DMS79 treated with DMSO at 0.1 percent for 48 hours (cell line): ENCODE data around the gene DDX51.

ENCODE experiments used
- DNase-seq: peaks from one replicate; lab custom pipeline; 2025; lab: John Stamatoyannopoulos, UW

Gene DDX51, protein sequence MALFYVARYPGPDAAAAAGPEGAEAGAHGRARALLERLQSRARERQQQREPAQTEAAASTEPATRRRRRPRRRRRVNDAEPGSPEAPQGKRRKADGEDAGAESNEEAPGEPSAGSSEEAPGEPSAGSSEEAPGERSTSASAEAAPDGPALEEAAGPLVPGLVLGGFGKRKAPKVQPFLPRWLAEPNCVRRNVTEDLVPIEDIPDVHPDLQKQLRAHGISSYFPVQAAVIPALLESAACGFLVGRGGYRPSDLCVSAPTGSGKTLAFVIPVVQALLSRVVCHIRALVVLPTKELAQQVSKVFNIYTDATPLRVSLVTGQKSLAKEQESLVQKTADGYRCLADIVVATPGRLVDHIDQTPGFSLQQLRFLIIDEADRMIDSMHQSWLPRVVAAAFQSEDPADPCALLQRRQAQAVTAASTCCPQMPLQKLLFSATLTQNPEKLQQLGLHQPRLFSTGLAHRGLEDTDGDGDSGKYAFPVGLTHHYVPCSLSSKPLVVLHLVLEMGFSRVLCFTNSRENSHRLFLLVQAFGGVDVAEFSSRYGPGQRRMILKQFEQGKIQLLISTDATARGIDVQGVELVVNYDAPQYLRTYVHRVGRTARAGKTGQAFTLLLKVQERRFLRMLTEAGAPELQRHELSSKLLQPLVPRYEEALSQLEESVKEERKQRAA

DNA sequence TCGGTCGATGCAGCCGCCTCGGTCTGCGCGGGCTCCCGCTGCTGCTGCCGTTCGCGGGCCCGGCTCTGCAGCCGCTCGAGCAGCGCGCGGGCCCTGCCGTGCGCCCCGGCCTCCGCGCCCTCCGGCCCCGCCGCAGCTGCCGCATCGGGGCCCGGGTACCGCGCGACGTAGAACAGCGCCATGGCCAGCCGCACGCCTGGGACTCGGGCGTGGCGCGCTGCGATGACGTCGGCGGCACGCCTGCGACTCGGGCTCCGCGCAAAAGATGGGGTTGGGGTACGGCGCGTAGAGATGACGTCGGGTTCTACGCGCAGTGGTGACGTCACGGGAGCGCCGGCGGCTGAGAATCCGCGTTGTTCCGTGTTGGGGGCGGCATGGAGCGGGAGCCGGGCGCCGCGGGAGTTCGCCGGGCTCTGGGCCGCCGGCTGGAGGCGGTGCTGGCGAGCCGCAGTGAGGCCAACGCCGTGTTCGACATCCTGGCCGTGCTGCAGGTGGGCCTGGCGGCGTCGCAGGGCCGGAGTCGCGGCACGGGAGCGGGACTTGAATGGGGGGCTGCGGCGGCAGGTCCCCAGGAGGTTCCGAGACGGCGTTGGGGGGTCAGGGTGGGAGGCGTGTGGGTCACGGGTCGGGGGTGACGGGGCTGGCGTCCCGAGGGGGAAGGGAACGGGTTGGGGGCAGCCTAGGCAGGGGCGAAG, at the start of gene DDX51, which contains the start of gene NOC4L:
Gene DDX51, minus strand, starts transcription at position 205 of the 695 bp plus-strand sequence. Its CDS starts 23 bp downstream, at position 182.
Gene NOC4L, plus strand, starts transcription at position 343 of the 695 bp plus-strand sequence. Its CDS starts 32 bp downstream, at position 375.
- peak; percentile 84 for DNase-seq

DNA sequence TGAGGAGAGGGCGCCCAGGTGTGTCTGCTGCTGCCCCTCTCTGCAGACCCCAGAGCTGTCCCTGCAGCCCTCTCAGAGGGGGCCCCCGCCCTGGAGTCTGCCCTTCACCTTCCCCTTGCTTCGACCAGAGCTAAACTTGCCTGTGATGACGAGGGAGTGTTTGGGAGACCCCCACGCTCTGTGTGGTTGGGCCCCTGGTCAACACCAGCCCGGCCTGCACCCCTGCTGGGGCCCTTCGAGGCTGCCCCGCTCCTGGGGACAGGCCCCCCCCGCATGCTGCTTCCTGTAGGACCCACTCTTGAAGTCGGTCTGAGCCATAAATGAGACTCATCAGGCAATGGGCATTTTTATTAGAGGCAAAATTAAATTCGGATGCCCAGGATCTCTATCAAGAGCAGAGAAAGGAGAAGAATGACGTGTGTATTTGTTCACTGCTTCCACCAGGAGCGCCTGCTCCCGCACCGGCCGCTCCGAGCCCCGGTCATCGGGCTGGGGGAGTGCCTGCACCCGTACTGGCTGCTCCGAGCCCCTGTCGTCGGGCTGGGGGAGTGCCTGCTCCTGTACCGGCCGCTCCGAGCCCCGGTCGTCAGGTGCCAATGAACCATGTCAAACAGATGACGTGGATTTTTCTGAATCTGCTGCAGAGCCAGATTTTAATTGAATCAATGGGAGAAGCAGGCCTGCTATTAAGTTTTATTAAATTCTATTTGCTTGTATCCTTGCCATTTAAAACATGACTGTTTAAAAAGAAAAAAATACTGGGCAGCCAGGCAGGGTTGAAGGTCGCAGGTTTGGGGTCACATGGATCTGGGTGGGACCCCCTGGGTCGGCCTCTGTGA, 47.8 kb upstream of the DDX51 start:
- no peak for DNase-seq

DNA sequence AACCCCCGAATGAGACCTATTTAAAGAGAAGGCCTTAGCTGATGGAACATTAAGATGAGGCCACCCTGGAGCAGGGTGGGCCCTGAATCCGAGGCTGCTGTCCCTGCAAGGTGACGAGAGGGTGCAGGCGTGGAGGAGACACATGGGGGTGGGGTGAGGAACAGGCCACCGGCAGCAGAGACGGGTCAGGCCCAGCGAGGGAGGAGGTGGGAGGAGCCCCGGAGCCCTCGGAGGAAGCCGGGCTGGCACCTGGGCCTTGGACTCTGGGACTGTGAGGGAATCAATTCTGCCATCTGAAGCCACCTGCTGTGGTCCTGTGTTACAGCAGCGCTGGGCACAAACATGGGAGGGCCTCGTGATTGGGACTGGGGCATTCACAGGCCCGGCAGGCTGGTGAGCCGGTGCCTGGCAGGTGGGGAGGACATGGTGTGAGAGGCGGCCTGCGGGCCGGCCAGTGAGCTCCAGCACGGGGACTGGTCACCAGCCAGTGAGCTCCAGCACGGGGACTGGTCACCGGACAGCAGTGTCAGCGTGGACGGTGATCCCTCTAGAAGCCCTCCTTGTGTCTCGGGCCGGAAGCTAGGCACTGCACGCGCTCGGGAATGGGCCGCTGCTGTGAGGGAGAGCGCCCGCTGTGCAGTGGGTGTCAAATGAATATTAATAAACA, 46.8 kb upstream of the DDX51 start:
- DNase-seq, result no peak

DNA sequence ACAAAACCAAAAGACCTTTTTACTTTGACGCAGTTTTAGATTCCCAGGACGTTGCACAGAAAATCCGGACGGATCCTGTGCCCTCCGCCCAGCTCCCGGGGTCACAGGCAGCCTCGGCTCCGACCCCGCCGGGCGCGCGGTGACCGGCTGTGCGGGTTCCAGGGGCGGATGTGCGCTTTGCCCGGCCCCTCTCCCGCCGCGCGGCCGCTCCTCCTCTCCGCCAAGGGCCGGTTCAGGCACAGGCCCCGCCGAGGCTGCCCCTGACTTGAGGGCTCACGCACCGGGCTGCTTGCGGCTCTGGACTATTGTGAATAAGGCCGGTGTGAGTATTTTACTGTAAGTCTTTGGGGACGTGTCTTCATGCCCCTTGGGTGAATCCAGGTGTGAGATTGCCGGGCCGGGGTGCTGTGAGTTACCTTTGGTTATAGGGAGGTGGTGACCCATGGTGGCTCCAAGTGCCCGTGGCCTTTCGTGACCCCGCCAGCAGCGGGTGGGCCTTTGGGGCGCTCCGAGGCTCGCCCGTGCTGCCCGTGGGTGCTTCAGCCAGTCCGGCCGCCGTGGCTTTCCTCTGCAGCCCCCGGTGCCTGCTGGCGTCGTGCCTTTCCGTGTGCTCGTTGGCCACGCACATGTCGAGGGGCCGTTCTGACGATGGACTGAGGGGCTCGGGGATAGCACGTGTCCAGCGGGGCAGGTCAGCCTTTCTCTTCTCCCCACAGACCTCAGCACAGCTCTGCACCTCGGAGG, 46.1 kb upstream of the DDX51 start:
- DNase-seq, result no peak

DNA sequence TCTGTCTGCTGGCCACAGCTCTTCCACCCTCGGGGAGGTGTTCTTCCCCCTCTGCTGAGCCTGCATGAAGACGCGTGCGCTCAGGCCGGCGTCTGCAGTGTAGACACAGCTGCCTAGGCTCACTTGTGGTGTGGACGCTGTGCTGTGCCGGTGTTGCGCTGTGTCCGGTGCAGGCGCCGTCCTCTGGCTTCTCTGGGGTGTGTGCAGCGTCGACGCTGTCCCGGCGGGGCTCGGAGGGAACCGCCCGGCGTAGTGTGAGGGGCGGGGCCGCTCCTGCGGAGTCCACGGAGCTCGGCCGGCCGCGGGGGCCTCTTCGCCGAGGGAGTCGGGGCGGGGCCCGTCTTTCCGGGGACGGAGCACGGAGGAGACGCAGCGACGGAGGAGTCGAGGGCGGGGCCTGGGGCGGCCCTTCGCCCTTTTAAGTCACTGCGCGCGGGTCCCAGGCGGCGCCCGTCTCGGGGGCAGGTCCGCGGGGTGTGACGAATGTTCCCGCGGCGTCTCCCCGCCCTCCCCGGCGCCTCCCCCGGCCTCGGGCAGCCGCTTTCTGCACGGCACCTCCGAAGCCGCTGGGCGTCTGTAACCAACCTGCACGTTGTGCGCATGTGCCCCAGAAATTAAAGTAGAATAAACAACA, 45.4 kb upstream of the DDX51 start:
- DNase-seq, result peak; percentile 78

DNA sequence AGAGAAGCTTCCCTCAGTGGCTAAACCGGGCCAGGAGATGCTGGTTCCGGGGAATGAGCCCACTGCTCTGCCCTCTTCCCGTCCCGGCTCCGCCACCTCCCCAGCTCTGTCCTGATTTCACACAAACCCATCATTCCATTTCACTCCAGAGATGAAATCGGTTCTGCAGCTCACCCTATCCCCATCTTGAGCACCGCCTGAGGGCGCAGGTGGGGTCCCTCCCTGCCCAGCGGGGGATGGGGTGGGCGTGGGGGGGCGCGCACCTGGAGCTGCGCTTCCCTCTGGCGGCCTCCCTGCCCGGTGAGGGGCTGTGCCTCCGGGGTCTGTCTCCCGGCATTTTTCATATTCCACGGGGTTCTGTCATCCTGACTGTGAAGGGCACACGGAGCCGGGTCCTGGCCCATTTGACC, 44.8 kb upstream of the DDX51 start:
- DNase-seq, result no peak

DNA sequence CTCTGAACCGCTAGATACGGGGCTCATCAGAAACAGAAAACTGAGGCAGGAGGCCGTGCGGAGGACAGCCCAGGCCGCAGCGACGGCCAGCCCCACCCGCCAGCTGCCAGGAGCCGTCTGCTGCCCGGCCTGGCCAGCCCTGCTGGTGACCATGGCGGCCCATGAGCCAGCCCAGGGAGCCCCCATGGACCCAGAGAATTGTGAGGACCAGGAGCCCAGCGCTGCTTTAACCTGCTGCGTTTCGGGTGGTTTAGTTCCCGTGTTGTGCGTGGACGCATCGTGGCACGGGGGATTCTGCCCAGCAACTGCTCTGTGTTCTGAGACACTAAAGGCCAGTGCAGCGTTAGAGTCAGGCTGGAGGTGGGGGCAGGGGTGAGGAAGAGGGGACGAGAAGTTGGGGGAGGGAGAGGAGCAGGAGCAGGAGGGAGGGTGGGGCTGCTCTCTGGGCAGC, 44.4 kb upstream of the DDX51 start:
- DNase-seq, result no peak

DNA sequence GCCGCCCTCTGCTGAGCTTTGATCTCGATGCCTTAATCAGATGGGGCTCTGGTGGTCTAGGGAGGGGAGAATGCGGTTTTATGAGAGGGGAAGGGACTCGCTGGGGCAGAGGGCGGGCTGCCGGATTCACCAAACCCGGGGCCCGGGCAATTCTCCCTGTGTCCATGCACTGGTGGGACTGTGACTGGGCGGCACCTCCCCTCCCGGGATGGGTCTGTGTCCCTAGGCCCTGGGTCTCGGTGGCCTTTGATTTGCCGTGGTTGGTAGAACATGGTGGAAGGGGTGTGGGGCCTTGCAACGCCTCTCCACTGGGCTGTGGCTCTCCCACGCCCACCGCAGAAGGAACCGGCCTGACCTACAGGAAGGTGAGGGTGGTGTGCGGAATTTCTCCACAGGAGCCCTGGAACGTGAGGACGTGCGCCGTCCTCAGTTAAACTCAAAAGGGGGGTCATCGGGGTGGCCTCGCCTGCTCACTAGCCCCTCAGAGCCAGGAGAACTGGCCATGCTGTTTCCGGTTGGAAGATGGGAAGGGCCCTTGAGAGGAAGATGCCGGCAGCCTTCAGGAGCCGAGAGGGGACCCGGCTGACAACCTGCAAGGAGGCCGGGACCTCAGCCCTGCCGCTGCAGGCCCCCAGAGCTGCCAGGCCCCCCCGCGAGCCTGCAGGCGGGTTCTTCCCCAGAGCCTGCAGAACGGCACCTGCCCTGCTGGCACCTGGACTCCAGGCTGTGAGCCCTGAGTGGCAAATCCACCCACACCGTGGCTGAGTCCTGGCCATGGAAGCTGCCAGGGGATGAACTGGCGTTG, 43.7 kb upstream of the DDX51 start:
- DNase-seq, result no peak

DNA sequence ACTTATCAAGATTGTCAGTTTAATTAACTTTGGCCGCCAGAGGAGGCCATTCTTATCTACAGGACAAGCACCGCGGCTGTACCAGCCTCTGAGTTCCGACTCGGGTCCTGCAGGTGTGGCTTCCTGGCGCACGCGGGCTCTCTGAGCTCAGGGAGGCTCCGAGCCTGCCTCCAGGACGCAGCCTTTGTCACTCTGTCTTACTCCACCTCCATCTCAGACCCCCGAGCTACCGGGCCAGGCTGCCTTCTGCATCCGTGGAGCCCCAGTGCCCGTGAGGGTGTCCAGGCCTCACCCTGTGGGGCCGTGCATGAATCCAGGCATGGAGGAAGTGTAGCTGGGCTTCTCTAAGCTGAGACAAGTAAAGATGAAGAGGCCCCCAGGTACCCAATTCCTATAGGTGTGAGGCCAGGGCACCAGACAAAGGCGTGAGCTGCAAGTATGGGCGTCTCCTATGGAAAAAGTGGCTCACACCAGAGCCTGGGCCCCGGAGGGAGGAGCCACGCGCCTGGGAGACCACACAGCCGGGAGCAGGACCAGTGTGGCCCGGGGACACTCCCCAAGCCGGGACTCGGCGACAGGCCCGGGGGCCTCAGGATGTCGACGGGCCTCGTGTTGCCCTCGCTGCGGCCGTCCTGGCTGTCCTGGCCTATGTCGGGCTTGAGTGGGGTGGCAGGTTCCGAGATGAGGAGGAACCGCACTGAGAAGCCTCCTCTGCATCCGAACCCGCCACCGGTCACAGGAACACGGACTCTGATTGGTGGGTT, 42.9 kb upstream of the DDX51 start:
- no peak for DNase-seq

DNA sequence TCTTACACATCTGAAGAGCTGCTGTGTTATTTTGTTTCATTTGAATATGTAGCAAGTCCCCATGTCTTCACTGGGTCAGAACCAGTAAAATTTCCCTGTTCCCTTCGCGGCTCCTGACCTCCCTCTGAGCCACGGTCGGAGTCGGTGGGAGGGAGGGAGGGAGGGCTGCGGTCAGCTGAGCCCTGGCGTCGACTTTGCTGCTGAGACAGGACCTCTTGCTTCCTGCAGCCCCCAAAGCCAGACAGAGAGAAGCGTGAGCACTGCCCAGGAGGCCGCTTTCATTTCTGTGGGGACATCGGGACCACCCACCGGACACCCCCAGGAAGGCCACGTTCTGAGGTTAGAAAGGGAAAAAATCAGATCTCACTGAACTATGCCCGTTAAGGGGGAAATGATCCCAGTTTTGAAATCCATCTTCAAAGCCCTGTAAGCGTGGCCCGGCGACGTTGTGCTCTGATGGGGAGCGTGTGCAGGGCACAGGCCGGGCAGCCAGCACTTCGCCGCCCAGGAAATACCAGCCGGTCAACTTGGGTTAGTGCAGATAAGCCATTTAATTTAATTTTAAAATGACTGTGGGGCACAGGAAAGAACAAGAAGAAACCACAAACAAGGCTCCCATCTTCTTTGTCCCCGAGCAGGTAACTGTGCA, 42.2 kb upstream of the DDX51 start:
- DNase-seq, result no peak

DNA sequence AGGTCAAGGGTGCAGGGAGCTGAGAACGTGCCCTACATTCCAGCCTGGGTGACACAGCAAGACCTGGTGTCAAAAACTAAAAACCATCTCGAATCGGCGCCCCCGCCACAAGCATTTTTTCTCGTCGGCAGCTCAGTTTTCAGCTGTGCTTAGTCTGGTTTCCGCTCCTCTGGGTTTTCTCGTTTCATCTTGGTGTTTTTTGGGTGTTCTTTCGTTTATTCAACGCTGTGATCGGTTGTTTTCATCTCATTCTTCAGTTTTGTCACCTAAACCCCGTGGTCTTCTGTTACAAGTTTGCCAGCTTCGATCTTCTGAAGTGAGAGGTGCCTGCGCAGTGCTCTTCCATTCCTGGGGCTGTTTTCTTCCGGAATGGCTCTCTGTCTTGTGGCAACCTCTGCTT, 41.6 kb upstream of the DDX51 start:
- DNase-seq, result no peak

DNA sequence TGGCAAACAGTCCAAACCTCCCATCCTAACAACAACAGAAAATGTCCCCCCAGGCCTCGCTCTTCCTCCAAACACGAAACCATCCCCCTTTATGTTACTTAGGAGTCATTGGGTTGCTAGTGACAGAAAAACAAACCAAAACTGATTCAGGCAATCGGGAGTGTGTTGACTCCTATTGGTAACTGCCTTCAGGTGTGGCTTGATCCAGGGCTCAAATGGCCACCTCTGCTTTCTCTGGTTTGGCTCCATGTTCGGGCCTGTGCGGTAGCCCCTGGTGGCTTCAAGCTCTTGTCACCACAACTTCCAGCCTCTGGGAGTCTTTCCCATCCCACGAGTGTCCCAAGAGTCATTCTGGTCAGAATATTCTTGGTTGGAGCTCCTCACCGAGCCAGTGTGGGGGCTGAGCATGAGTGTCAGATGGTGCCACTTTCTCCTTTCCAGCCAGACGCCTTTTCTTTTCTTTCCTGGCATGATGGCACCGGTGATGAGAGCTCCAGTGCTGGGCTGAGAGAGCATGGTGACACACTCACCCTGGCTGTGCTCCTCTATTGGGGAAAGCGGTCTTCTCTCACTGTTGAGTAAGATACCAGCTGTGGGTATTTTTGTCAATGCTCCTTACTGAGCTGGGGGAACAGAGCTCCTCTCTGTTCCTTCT, 38.7 kb upstream of the DDX51 start:
- no peak for DNase-seq

DNA sequence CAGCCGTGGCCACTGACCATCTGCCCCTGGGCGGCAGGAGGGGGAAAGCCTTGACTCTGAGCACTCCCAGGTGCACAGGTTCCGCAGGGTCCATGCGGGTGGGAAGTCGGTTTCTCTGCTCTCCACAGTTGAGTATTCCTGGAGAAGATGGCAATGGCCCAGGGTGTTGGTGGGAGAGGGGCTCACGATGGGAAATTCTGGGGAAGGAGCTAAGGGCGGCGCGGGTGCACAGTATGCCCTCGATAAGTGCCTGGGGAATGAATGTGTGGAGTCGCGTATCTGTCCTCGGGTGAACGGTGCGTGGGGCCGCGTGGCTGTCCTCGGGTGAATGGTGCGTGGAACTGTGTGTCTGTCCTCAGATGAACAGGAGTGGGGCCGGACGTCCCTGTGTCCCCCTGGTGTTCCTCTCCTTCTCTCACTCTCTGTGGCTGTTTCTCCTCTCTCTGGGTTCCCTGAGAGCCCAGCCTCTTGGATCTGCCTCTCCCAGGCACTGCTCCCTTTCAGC, 38.1 kb upstream of the DDX51 start:
- no peak for DNase-seq

DNA sequence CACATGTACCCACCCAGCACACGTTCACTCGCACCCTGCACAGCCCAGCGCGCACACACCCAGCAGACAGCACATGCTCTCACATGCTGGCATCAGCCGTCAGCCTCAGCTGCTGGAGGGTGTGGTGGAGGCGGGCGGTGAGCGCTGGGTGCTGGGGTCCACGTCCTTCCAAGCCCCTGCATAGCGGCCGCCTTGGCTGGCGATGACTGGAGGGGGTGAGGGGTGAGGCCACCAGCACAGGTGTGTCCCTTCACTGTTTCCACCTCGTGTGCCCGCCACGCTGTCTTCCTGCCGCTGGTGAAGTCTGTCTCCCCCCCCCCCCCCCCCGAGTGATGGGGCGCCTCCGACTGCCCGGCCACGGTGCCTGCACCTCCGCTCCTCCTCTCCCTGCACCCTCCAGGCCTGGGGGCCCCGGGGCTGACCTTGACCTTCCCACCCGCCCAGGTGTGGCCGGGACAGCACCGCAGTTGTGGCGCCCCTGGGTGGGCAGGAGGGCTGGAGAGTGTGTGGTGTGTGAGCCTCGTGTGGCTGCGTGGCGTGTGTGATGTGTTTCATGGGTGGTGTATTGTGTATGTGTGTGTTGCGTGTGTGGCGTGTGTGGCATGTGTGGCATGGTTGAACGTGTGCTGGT, 37.6 kb upstream of the DDX51 start:
- no peak for DNase-seq

DNA sequence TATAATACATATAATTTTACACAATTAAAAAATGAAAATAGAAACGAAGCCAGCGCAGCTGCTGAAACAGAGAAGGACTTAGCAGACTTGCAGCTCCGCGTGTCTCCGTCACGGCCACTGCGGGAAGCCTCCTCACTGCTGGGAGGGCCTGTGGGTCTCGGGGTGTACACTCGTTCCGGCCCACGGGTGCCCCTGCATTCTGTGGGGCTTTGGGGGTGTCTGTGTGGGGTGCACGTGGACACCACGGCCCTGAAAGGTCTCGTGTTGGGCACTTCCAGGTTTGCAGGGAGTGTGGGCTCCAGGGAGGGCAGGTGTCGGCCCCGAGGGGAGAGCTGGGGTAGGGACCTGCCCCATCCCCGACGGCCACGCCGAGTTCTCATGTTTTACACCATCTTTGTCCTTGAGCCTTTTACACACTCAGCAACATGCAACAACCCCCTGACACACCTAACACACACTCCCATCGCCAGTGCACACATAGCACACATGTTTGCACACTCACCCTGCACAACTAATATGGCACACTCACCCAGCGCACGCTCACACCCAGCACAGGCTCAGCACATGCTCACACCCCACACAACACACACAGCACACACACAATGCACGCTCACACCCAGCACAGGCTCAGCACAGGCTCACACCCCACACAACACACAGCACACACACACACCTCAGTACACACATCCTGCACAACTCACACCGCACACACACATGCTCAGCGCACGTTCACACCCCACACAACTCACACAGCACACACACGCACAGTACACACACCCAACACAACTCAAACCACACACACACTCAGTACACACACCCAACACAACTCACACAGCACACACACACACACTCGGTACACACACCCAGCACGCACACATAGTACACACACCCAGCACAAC, 36.8 kb upstream of the DDX51 start:
- no peak for DNase-seq
